Loucy (cell line): ENCODE measurements around the gene TSC22D3.

Experiments
- CTCF ChIP-seq: fragments of 200-600 bp; sonication (generic); conservative IDR thresholded peaks from 2 replicates; pipeline ENCODE4 v1.5.1; 2014; ENCODE audit warnings: mild to moderate bottlenecking, antibody characterized with exemption, low read length
- EZH2phosphoT487 ChIP-seq: fragments of 200-600 bp; IDR thresholded peaks from 2 replicates; pipeline ENCODE4 v1.6.1; 2018; ENCODE audit warnings: antibody characterized with exemption, mild to moderate bottlenecking, moderate library complexity, borderline replicate concordance

GRCh38 chrX:107780525-107780924, 4.9 kb upstream of the TSC22D3 start:
- TF ChIP-seq CTCF = no peak
- no peak for TF ChIP-seq EZH2phosphoT487
